Rectal smooth muscle tissue (tissue), 1 donor: ENCODE results near the gene NFKBIE.
A peak's percentile ranks its signal among the peaks of the same experiment; 100 is the strongest.
"Not testable (repeated sequence)": the region's sequence is repeated elsewhere in the genome, so short reads cannot be mapped to it uniquely, and the experiment has no call there.

Experiments used
- H3K27ac ChIP-seq: one replicate; pipeline ENCODE4 v1.7.0; 2013; ENCODE audit warnings: low read depth, low read length, inconsistent platforms
- H3K27me3 ChIP-seq: one replicate; pipeline ENCODE4 v1.7.0; 2013; ENCODE audit warnings: low read length; ENCODE audit not compliant: control insufficient read depth, insufficient read depth
- H3K36me3 ChIP-seq: one replicate; pipeline ENCODE4 v1.7.0; 2013; ENCODE audit warnings: low read length; ENCODE audit not compliant: control insufficient read depth, insufficient read depth
- H3K4me1 ChIP-seq: one replicate; pipeline ENCODE4 v1.7.0; 2013; ENCODE audit warnings: low read length; ENCODE audit not compliant: control insufficient read depth, insufficient read depth
- H3K4me3 ChIP-seq: one replicate; pipeline ENCODE4 v1.7.0; 2013; ENCODE audit warnings: low read length
- H3K9ac ChIP-seq: one replicate; pipeline ENCODE4 v1.7.0; 2013; ENCODE audit warnings: low read length

The NFKBIE gene

GRCh38 chr6:44237021-44237812, 28.1 kb downstream of the NFKBIE start:
- H3K27me3 ChIP-seq = no peaks in the 10 kb centered on the region
- peak overlapping the region; percentile 94 for H3K27ac ChIP-seq
- H3K36me3 ChIP-seq = peaks cover 4% of the 10 kb centered on the region
- H3K4me3 ChIP-seq = peak overlapping the region; percentile 73
- peaks cover 41% of the 10 kb centered on the region for H3K4me1 ChIP-seq
- H3K9ac ChIP-seq = peak overlapping the region; percentile 80

DNA sequence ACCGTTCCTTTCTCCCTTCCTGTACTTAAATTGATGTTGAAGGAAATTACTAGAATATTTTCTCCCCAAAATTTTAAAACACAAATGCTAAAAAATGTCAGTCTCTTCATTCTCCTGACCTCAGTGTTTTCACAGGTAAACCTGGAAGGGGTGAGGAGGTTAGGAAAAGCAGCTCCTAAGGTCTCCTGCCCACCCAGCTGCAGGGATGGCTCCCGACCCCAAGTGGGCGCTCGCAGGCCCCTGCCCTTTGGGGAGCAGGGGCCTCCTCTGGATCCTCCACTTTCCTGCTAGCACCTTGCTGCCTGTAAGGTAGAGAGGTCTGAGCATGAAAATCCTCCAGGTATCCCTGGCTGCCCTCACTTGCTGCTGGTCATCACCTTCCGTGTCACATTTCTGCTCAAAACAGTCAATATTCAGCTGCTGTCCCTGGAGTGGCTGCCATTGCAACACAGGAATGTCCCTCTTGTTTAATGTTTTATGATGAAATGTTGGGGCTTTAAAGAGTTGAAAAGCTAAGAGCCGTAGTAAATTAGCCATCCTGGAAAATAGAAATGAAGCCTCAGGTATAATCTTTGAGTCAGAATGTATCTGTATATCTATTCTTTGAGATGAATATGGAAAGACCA, 29.3 kb downstream of the NFKBIE start:
- Histone ChIP-seq H3K36me3 (peaks cover 12% of the 10 kb centered on the region), H3K9ac (no peak overlapping the region), H3K4me3 (no peak overlapping the region), H3K27ac (peak overlapping the region; percentile 27), H3K4me1 (peaks cover 50% of the 10 kb centered on the region), H3K27me3 (no peaks in the 10 kb centered on the region)

DNA sequence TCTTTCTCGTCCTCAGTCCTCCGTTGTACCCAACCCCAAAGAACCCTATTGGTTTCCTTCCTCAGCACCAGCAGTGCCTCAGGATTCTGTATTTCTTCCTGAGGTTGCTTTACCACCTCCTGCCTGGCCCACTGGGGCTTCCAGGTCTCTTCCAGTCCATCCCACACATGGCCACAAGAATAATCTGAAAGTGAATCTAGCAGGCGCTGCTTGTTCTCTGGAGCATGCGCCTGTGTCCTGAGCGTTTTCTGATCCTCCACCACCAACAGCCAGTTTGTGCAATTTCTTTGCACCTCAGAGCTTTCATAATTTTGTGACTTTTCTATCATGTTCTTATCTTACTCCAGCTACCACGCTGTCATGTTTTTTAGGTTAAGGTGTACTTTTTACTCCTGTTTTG, 30.1 kb downstream of the NFKBIE start:
- H3K27ac ChIP-seq = peak overlapping the region; percentile 79
- peaks cover 12% of the 10 kb centered on the region for H3K36me3 ChIP-seq
- no peak overlapping the region for H3K9ac ChIP-seq
- no peaks in the 10 kb centered on the region for H3K27me3 ChIP-seq
- no peak overlapping the region for H3K4me3 ChIP-seq
- H3K4me1 ChIP-seq = peaks cover 57% of the 10 kb centered on the region

GRCh38 chr6:44234101-44235025, 31.0 kb downstream of the NFKBIE start:
- Histone ChIP-seq H3K4me3 (peak overlapping the region; percentile 22), H3K4me1 (peaks cover 62% of the 10 kb centered on the region), H3K27ac (peak overlapping the region; percentile 79), H3K9ac (no peak overlapping the region), H3K27me3 (no peaks in the 10 kb centered on the region), H3K36me3 (peaks cover 12% of the 10 kb centered on the region)

GRCh38 chr6:44233567-44234100, 31.7 kb downstream of the NFKBIE start:
- Histone ChIP-seq H3K9ac (no peak overlapping the region), H3K27me3 (no peaks in the 10 kb centered on the region), H3K4me3 (no peak overlapping the region), H3K4me1 (peaks cover 69% of the 10 kb centered on the region), H3K36me3 (peaks cover 12% of the 10 kb centered on the region), H3K27ac (peak overlapping the region; percentile 72)

DNA sequence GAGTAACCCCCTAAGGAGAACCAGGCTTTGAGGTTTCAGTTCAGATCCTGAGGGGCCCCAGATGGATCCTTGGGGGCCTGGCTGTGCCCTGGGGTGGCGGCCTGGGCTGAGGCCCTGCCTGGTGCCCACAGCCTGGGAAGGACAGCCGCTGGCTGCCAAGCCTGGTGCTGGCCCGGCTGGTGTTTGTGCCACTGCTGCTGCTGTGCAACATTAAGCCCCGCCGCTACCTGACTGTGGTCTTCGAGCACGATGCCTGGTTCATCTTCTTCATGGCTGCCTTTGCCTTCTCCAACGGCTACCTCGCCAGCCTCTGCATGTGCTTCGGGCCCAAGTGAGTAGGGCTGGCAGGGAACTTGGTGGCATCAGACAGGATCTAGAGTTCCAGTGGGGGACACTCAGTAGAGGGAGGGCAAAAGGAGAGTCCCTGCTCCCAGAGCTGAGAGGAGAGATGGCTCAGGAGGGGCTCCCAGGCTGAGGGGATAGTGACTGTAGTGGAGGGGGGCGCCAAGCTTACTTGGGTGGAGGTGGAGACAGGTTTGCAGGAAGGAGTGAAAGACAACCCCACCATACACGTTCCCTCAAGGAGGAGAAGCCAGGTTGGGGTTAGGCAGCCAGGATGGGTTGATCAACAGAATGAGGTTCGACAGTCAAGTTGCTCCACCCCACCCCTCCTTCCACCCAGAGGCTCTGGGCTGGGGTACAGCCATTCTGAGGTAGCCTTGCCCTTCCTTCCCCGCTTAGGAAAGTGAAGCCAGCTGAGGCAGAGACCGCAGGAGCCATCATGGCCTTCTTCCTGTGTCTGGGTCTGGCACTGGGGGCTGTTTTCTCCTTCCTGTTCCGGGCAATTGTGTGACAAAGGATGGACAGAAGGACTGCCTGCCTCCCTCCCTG, 32.4 kb downstream of the NFKBIE start:
- Histone ChIP-seq H3K4me3 (no peak overlapping the region), H3K4me1 (peaks cover 76% of the 10 kb centered on the region), H3K9ac (no peak overlapping the region), H3K27ac (peak overlapping the region; percentile 72), H3K36me3 (peaks cover 12% of the 10 kb centered on the region), H3K27me3 (no peaks in the 10 kb centered on the region)

- H3K27me3 ChIP-seq, H3K9ac ChIP-seq, H3K4me3 ChIP-seq: not testable (repeated sequence)
- H3K4me1 ChIP-seq = peaks cover 85% of the 10 kb centered on the region
- peak overlapping the region; percentile 72 for H3K27ac ChIP-seq
- peaks cover 12% of the 10 kb centered on the region for H3K36me3 ChIP-seq
These were observed 33.9 kb downstream of the NFKBIE start for GRCh38 chr6:44231426-44231825.

DNA sequence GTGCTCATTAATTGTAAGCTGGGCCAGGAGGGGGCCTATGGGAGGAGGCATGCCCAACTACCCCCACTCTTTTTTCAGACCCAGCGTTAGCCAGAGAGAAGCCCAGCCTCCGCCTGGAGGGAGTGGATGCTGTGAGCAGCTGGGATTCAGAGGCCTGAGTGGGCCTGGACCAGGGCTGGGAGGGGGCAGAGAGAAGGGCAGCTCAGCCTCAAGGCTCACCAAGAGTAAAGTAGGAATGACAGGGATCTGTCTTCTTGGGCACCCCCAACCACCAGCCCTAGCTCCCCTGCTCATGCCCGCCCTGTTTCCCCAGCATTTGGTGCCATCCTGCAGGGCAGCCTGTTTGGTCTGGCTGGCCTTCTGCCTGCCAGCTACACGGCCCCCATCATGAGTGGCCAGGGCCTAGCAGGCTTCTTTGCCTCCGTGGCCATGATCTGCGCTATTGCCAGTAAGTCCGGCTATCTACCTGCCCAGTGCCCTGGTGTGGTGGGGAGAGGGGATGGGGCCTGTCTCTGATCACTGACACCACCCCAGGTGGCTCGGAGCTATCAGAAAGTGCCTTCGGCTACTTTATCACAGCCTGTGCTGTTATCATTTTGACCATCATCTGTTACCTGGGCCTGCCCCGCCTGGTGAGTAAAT, 35.2 kb downstream of the NFKBIE start:
- Histone ChIP-seq H3K4me1 (peaks cover 85% of the 10 kb centered on the region), H3K27ac (peak overlapping the region; percentile 72), H3K27me3 (no peaks in the 10 kb centered on the region), H3K4me3 (no peak overlapping the region), H3K36me3 (peaks cover 12% of the 10 kb centered on the region), H3K9ac (no peak overlapping the region)

- Histone ChIP-seq H3K27me3 (no peaks in the 10 kb centered on the region), H3K9ac (no peak overlapping the region), H3K27ac (peak overlapping the region; percentile 1), H3K4me3 (no peak overlapping the region), H3K4me1 (peaks cover 84% of the 10 kb centered on the region), H3K36me3 (peaks cover 12% of the 10 kb centered on the region)
These were observed 35.8 kb downstream of the NFKBIE start for GRCh38 chr6:44229376-44230033.

DNA sequence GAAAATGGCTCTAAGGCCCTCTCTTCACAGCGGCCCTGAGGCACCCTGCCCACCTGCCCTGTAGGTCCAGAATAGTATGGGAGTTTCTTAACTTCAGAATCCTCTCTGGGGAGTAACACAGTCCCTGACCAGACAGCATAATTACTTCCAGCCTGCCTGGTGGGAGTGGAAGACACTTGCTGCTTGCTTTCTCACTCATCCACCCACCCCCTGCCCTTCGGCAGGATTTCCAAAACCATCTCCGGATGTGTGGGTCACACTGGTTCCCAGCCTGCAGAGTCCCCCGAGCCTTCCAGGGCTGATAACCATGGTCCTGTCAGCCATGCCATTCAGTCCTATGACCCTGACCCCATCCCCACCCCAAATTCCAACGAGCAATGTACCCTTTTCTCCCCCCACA, 36.5 kb downstream of the NFKBIE start:
- Histone ChIP-seq H3K27ac (peak overlapping the region; percentile 83), H3K4me1 (peaks cover 81% of the 10 kb centered on the region), H3K4me3 (no peak overlapping the region), H3K9ac (no peak overlapping the region), H3K36me3 (peaks cover 12% of the 10 kb centered on the region), H3K27me3 (no peaks in the 10 kb centered on the region)

DNA sequence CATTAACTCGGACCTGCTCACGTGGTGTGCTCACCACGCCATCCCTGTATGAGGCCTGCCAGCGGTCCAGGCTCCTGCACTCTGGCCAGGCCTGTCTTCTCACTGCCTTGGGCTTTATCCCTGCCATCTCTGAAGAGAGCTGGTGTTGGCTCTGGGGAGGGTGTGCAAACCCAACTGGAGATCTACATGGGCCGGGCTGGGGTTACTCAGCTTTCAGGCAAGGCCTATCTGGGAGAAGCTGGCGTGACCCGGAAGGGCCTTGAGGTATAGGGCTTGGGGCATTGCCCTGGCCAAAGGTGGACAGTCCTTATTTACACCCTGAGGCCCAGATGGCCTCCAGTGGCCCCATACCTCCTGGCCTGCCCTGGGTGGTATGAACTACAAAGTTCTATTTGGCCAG, 36.9 kb downstream of the NFKBIE start:
- no peak overlapping the region for H3K4me3 ChIP-seq
- H3K36me3 ChIP-seq = peaks cover 12% of the 10 kb centered on the region
- H3K9ac ChIP-seq = no peak overlapping the region
- H3K27me3 ChIP-seq = no peaks in the 10 kb centered on the region
- H3K27ac ChIP-seq = peak overlapping the region; percentile 83
- peaks cover 77% of the 10 kb centered on the region for H3K4me1 ChIP-seq
